ENCODE measurements around the gene FBXL19. TPM values are rescaled to one million over a fixed set of nuclear protein-coding genes. Genes with fewer than 3 reads are reported as not detected.

Gene FBXL19
- total RNA-seq, 1 donor from 2014 or later, result 14.5 TPM

DNA sequence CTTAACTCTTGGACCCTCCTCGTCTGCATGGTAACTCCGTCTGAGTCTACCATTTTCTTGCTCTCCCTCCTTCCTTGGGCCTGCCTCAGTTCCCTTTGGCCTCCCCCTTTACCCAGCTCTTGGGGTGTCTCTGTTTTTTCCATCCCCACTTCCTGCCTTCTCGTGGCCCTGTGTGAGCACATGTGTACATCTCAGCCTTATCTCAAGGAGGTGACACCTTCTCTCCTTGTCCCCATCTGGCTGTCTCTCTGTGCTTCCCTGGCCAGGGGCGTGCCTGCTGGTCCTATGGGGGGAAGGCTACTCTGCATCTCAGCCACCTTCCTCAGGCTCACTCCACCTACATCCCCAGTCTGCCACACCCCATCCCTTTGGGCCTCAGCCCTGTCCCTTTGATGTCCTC lies 20.4 kb upstream of the FBXL19 start:
- Histone ChIP-seq H3K36me3 (no peaks in the 10 kb centered on the region), H3K4me1 (peaks cover 35% of the 10 kb centered on the region), H3K27me3 (ENCODE audit: low read depth) (no peaks in the 10 kb centered on the region), H3K9me3 (no peaks in the 10 kb centered on the region), H3K27ac (peak overlapping the region; percentile 91), H3K4me3 (peak overlapping the region; percentile 56)
- ATAC-seq, result peak in 1 of 2 donors; percentile 2
- DNase-seq, result no peak
- TF ChIP-seq CTCF (IDR thresholded peaks at IDR 0.05), result no peak
- intact Hi-C loops (cut with DNase I), result no loop called here

GRCh38 chr16:30903596-30903995 lies 19.8 kb upstream of the FBXL19 start:
- Histone ChIP-seq H3K27me3 (ENCODE audit: low read depth) (no peaks in the 10 kb centered on the region), H3K27ac (peak overlapping the region; percentile 91), H3K36me3 (no peaks in the 10 kb centered on the region), H3K4me1 (peaks cover 35% of the 10 kb centered on the region), H3K9me3 (no peaks in the 10 kb centered on the region), H3K4me3 (no peak overlapping the region)
- peak; percentile 56 to 72 for ATAC-seq
- TF ChIP-seq CTCF (IDR thresholded peaks at IDR 0.05), result no peak
- intact Hi-C loops (cut with DNase I), result no loop called here
- DNase-seq, result peak; percentile 51

GRCh38 chr16:30904114-30904780 lies 19.1 kb upstream of the FBXL19 start:
- intact Hi-C loops (cut with DNase I), result no loop called here
- no peak for ATAC-seq

GRCh38 chr16:30907064-30907463 lies 16.3 kb upstream of the FBXL19 start:
- H3K36me3 ChIP-seq, result no peaks in the 10 kb centered on the region
- no peak for DNase-seq
- intact Hi-C loops (cut with DNase I), result no loop called here

More at GRCh38 chr16:30904114-30904780, 19.1 kb upstream of the FBXL19 start:
- no peak for TF ChIP-seq CTCF (IDR thresholded peaks at IDR 0.05)
- peak overlapping the region; percentile 91 for H3K27ac ChIP-seq
- no peaks in the 10 kb centered on the region for H3K36me3 ChIP-seq
- H3K4me3 ChIP-seq, result no peak overlapping the region
- H3K9me3 ChIP-seq, result no peaks in the 10 kb centered on the region
- peaks cover 35% of the 10 kb centered on the region for H3K4me1 ChIP-seq
- DNase-seq, result peak; percentile 48
- no peaks in the 10 kb centered on the region for H3K27me3 ChIP-seq (ENCODE audit: low read depth)

GRCh38 chr16:30910427-30911029 lies 12.8 kb upstream of the FBXL19 start:
- Histone ChIP-seq H3K36me3 (no peaks in the 10 kb centered on the region), H3K27me3 (ENCODE audit: low read depth) (no peaks in the 10 kb centered on the region), H3K4me1 (no peaks in the 10 kb centered on the region), H3K9me3 (no peaks in the 10 kb centered on the region), H3K27ac (no peak overlapping the region), H3K4me3 (no peak overlapping the region)
- intact Hi-C loops (cut with DNase I), result no loop called here
- no peak for ATAC-seq
- TF ChIP-seq CTCF (IDR thresholded peaks at IDR 0.05), result no peak
- DNase-seq, result no peak

More at GRCh38 chr16:30907064-30907463, 16.3 kb upstream of the FBXL19 start:
- TF ChIP-seq CTCF (IDR thresholded peaks at IDR 0.05), result no peak
- H3K9me3 ChIP-seq, result no peaks in the 10 kb centered on the region
- H3K27me3 ChIP-seq (ENCODE audit: low read depth), result no peaks in the 10 kb centered on the region
- H3K4me1 ChIP-seq, result peaks cover 24% of the 10 kb centered on the region
- ATAC-seq, result no peak
- H3K27ac ChIP-seq, result no peak overlapping the region
- no peak overlapping the region for H3K4me3 ChIP-seq
